ENCODE data around the gene ZNF385A.
A peak's percentile ranks its signal among the peaks of the same experiment; 100 is the strongest.
"Not testable (repeated sequence)": the region's sequence is repeated elsewhere in the genome, so short reads cannot be mapped to it uniquely, and the experiment has no call there.

The ZNF385A gene

GRCh38 chr12:54355104-54355815 lies 29.3 kb downstream of the ZNF385A start:
- DNase-seq (ENCODE audit: low read depth), result no peak

- not testable (repeated sequence) for DNase-seq (ENCODE audit: low read depth)
These were observed 30.3 kb downstream of the ZNF385A start for GRCh38 chr12:54354271-54354670.

GRCh38 chr12:54352891-54353874 lies 31.4 kb downstream of the ZNF385A start:
- DNase-seq (ENCODE audit: low read depth), result no peak

- peak; percentile 56 for DNase-seq (ENCODE audit: low read depth)
These were observed 32.5 kb downstream of the ZNF385A start for GRCh38 chr12:54352022-54352531.

- DNase-seq (ENCODE audit: low read depth), result no peak
These were observed 33.2 kb downstream of the ZNF385A start for GRCh38 chr12:54351341-54351740.

GRCh38 chr12:54350743-54351142 lies 33.8 kb downstream of the ZNF385A start:
- no peak for DNase-seq (ENCODE audit: low read depth)

GRCh38 chr12:54349679-54350078 lies 34.9 kb downstream of the ZNF385A start:
- no peak for DNase-seq (ENCODE audit: low read depth)

- no peak for DNase-seq (ENCODE audit: low read depth)
These were observed 35.5 kb downstream of the ZNF385A start for GRCh38 chr12:54349036-54349435.

GRCh38 chr12:54341378-54342300 lies 42.9 kb downstream of the ZNF385A start:
- no peak for DNase-seq (ENCODE audit: low read depth)

GRCh38 chr12:54340846-54341245 lies 43.7 kb downstream of the ZNF385A start:
- DNase-seq (ENCODE audit: low read depth), result no peak

GRCh38 chr12:54338698-54339296 lies 45.7 kb downstream of the ZNF385A start:
- no peak for DNase-seq (ENCODE audit: low read depth)

- no peak for DNase-seq (ENCODE audit: low read depth)
These were observed 46.5 kb downstream of the ZNF385A start for GRCh38 chr12:54337854-54338650.

- DNase-seq (ENCODE audit: low read depth), result no peak
These were observed 47.2 kb downstream of the ZNF385A start for GRCh38 chr12:54337280-54337842.

GRCh38 chr12:54333420-54334034 lies 51.0 kb downstream of the ZNF385A start:
- no peak for DNase-seq (ENCODE audit: low read depth)

GRCh38 chr12:54331461-54331860 lies 53.1 kb downstream of the ZNF385A start:
- DNase-seq (ENCODE audit: low read depth), result no peak

GRCh38 chr12:54330442-54330841 lies 54.1 kb downstream of the ZNF385A start:
- no peak for DNase-seq (ENCODE audit: low read depth)

GRCh38 chr12:54329759-54330158 lies 54.8 kb downstream of the ZNF385A start:
- no peak for DNase-seq (ENCODE audit: low read depth)

GRCh38 chr12:54328595-54329337 lies 55.8 kb downstream of the ZNF385A start:
- DNase-seq (ENCODE audit: low read depth), result no peak
